GM12878 (cell line): ENCODE data around the gene MAPRE3. TPM values are rescaled to one million over a fixed set of nuclear protein-coding genes. Genes with fewer than 3 reads are reported as not detected.

Experiments used
- ATAC-seq: fragments of 200-7000 bp; cut with Tn5 transposase; 3 replicates; pipeline ENCODE4 v1.9.1; 2020; ENCODE audit warnings: mild to moderate bottlenecking, moderate library complexity
- BruUV-seq: library from RNA; stranded (reverse); fragments of 400-500 nt; replicated peaks from 2 replicates; lab custom pipeline; 2021; lab: Mats Ljungman, UMichigan
- CTCF ChIA-PET: fragments of 300-600 bp; sonication (Branson Sonifier 250); formaldehyde crosslinking; extraction: SDS; loops from one replicate; lab custom pipeline; 2021; ENCODE audit warnings: inconsistent platforms; lab: Yijun Ruan, JAX
- POLR2A ChIA-PET: fragments of 350-600 bp; formaldehyde crosslinking; extraction: SDS; loops from one replicate; lab custom pipeline; 2021; ENCODE audit warnings: inconsistent platforms; lab: Charles Lee
- RAD21 ChIA-PET: fragments of 300-600 bp; sonication (Branson Sonifier 250); formaldehyde crosslinking; loops from one replicate; lab custom pipeline; 2023; ENCODE audit warnings: antibody characterized with exemption; ENCODE audit not compliant: unreplicated experiment; lab: Charles Lee
- SMC1A ChIA-PET: fragments of 300-600 bp; sonication (Branson Sonifier 250); formaldehyde crosslinking; loops from one replicate; lab custom pipeline; 2023; ENCODE audit not compliant: unreplicated experiment, uncharacterized antibody; lab: Charles Lee
- DNase-seq: peaks from one replicate; pipeline ENCODE4 v3.0.0-alpha.2; 2011; ENCODE audit warnings: low read depth, low spot score
- FAIRE-seq: peaks from 3 replicates; lab custom pipeline; 2011; peaks lifted over from hg19 to GRCh38; lab: Jason Lieb, UNC
- H2AFZ ChIP-seq: 2 replicates; pipeline ENCODE4 v1.6.0; 2011; ENCODE audit warnings: low read depth, low read length, control low read depth; ENCODE audit not compliant: control insufficient read depth
- H3K27ac ChIP-seq: 2 replicates; pipeline ENCODE4 v1.5.1; 2011; ENCODE audit warnings: control low read depth; ENCODE audit not compliant: control insufficient read depth, insufficient read depth
- H3K27me3 ChIP-seq, 2 experiments: replicated peaks in 1 of 2; 2 replicates each; pipeline versions ENCODE4 v1.6.0 to v1.6.1; 2011; ENCODE audit warnings: low read length in 1 of 2; ENCODE audit not compliant: control insufficient read depth in 2 of 2, insufficient read depth in 2 of 2
- H3K36me3 ChIP-seq, 2 experiments: 2 replicates each; pipeline ENCODE4 v1.5.1; 2011; ENCODE audit warnings: low read length in 1 of 2; ENCODE audit not compliant: control insufficient read depth in 2 of 2, insufficient read depth in 2 of 2
- H3K4me1 ChIP-seq: 2 replicates; pipeline ENCODE4 v1.6.1; 2011; ENCODE audit warnings: mild to moderate bottlenecking, low read length, moderate library complexity, mixed read lengths; ENCODE audit not compliant: control insufficient read depth, insufficient read depth
- H3K4me2 ChIP-seq: 2 replicates; pipeline ENCODE4 v1.6.0; 2011; ENCODE audit warnings: control low read depth; ENCODE audit not compliant: control insufficient read depth, insufficient read depth
- H3K4me3 ChIP-seq: fragments of 200-600 bp; sonication (generic); 2 replicates; pipeline ENCODE4 v1.5.1; 2016
- H3K79me2 ChIP-seq: 2 replicates; pipeline ENCODE4 v1.6.0; 2011; ENCODE audit warnings: low read length; ENCODE audit not compliant: control insufficient read depth, insufficient read depth
- H3K9ac ChIP-seq: 2 replicates; pipeline ENCODE4 v1.8.0; 2011; ENCODE audit warnings: low read length, control low read depth, mixed read lengths; ENCODE audit not compliant: control insufficient read depth, insufficient read depth
- H3K9me3 ChIP-seq: replicated peaks from 3 replicates; pipeline ENCODE4 v1.5.1; 2011; ENCODE audit warnings: mild to moderate bottlenecking, low read length; ENCODE audit not compliant: control insufficient read depth, insufficient read depth
- H4K20me1 ChIP-seq: 2 replicates; pipeline ENCODE4 v1.6.0; 2011; ENCODE audit not compliant: control insufficient read depth, insufficient read depth
- BHLHE40 ChIP-seq, 2 experiments: fragments of 450-650 bp in 1 of 2; IDR thresholded peaks; 2 replicates each; pipeline ENCODE4 v1.6.1; 2011 to 2017; ENCODE audit warnings: low read depth in 2 of 2, borderline replicate concordance in 1 of 2, improper control_type of control experiment in 1 of 2, low read length in 1 of 2, mild to moderate bottlenecking in 1 of 2
- IRF4 ChIP-seq: IDR thresholded peaks from 2 replicates; pipeline ENCODE4 v1.6.1; 2011; ENCODE audit warnings: low read depth, low read length
- JUND ChIP-seq: IDR thresholded peaks from 2 replicates; pipeline ENCODE4 v1.6.1; 2012; ENCODE audit warnings: low read depth, mild to moderate bottlenecking, low read length, improper control_type of control experiment, moderate library complexity
- NR2C2 ChIP-seq: IDR thresholded peaks from 2 replicates; pipeline ENCODE4 v1.6.1; 2011; ENCODE audit warnings: borderline replicate concordance, low read depth; ENCODE audit not compliant: control insufficient read depth, insufficient read length
- POLR2A ChIP-seq: IDR thresholded peaks from 2 replicates; pipeline ENCODE4 v1.6.1; 2011; ENCODE audit warnings: low read depth, mild to moderate bottlenecking, low read length
- RAD51 ChIP-seq: fragments of 450-650 bp; IDR thresholded peaks from 2 replicates; pipeline ENCODE4 v1.6.1; 2016; ENCODE audit warnings: moderate library complexity, mild to moderate bottlenecking, inconsistent platforms
- SIX5 ChIP-seq: IDR thresholded peaks from 2 replicates; pipeline ENCODE4 v1.6.1; 2011; ENCODE audit warnings: mild to moderate bottlenecking, low read depth, low read length, moderate library complexity; ENCODE audit not compliant: severe bottlenecking
- SMAD1 ChIP-seq: fragments of 450-650 bp; IDR thresholded peaks from 2 replicates; pipeline ENCODE4 v1.6.1; 2018; ENCODE audit warnings: mild to moderate bottlenecking, low read depth; ENCODE audit not compliant: partially characterized antibody
- SPI1 ChIP-seq: IDR thresholded peaks from 2 replicates; pipeline ENCODE4 v1.6.1; 2011; ENCODE audit warnings: low read depth, mild to moderate bottlenecking, low read length, moderate library complexity, borderline replicate concordance; ENCODE audit not compliant: insufficient read depth
- ZSCAN29 ChIP-seq: fragments of 450-650 bp; IDR thresholded peaks from 2 replicates; pipeline ENCODE4 v1.6.1; 2017; ENCODE audit warnings: mild to moderate bottlenecking, moderate library complexity
- WGBS: methylation state at CpG from one replicate; pipeline ENCODE4 v1.1.6; 2016; ENCODE audit warnings: low lambda C conversion rate; ENCODE audit not compliant: insufficient replicate concordance, insufficient coverage; ENCODE audit errors: missing lambda C conversion rate; 5-methylcytosine and 5-hydroxymethylcytosine counted together
- in situ Hi-C: fragments of 300-500 bp; cut with MboI; formaldehyde crosslinking; loops from 9 replicates; pipeline ENCODE4 v1.14.3; 2018; ENCODE audit warnings: mixed read lengths
- intact Hi-C: fragments of 100-400 bp; cut with micrococcal nuclease; formaldehyde crosslinking; loops from one replicate; pipeline ENCODE4 v1.14.2; 2022; ENCODE audit not compliant: unreplicated experiment
- polyA plus RNA-seq, 11 experiments: library from polyadenylated mRNA; depleted of rRNA in 4 of 11; unstranded in 6 of 11; stranded (reverse) in 5 of 11; fragments of >200 nt; fragmentation: Nextera tagmentation in 4 of 11; fragmentation: Illumina TruSeq in 1 of 11; extraction: Ambion mirVana in 4 of 11; extraction: Trizol in 1 of 11; gene quantifications; 1 replicate in 1 of 11; 2 replicates in 10 of 11; pipeline versions ENCODE4 v1.2.1 to v1.2.3, GENCODE V29; 2011 to 2016; ENCODE audit warnings: inconsistent platforms in 2 of 11, missing spikeins in 2 of 11, low read depth in 1 of 11
- total RNA-seq, 4 experiments: library from RNA; depleted of rRNA in 3 of 4; stranded (reverse); fragments of >200 nt in 3 of 4; fragmentation: Illumina TruSeq in 1 of 4; extraction: Trizol in 1 of 4; gene quantifications; 2 replicates each; pipeline versions ENCODE4 v1.2.1 to v1.2.3, GENCODE V29; 2013 to 2021
- TF ChIP-seq, protein P1 (sequence below): IDR thresholded peaks from 2 replicates; pipeline ENCODE4 v1.6.1; 2012; ENCODE audit warnings: low read depth, low read length, improper control_type of control experiment

Gene MAPRE3
- total and polyA plus RNA-seq, 10 of the 15 experiments (the other 5 are each of a cell fraction or from before 2014, with no cell fraction given), result 0.03 to 1.3 (median 0.73) TPM; not detected in 1

DNA sequence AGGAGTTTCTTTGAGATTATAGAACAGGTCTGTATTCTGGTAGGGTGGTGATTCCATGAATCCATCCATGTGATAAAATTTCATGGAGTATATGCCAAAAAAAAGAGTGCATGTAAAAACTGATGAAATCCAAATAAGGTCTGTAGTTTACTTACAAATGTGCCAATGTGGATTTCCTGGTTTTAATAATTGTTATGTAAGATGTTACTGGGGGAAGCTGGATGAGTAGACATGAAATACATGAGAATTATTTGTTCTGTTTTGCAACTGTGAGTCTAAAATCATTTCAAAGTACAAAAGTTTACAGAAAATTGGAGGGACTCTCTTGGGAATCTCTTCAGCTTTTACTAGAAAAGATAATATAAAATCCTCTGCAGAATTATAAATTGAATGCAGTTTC is 38.6 kb downstream of the MAPRE3 start:
- Histone ChIP-seq H3K36me3 (no peaks in the 10 kb centered on the region), H3K9ac (no peak overlapping the region), H3K27me3 (no peaks in the 10 kb centered on the region), H3K4me2 (no peak overlapping the region), H3K4me1 (peaks cover 1% of the 10 kb centered on the region; the same call in 1 of the 2 replicates), H3K79me2 (no peaks in the 10 kb centered on the region)
- ChIA-PET RAD21 (no interaction called here), CTCF (interaction anchor here (0.6 to 2.5 kb wide), 3 partner anchors 8 to 241 kb away, joined by 4 to 8 read pairs (median 6); no protein-coding TSS in a partner anchor), SMC1A (interaction anchor here (0.5 to 1.2 kb wide), 2 partner anchors 47 to 274 kb away, joined by 3 to 4 read pairs; no protein-coding TSS in a partner anchor)
- DNase-seq, result no peak
- no peak for TF ChIP-seq SMAD1
- no peak for TF ChIP-seq POLR2A
- no peak for TF ChIP-seq SPI1
- TF ChIP-seq ZSCAN29, result no peak
- TF ChIP-seq, all 136 proteins: peak for 0
- intact Hi-C loops (no loop called here), in situ Hi-C loops (no loop called here)
- POLR2A ChIA-PET, result no interaction called here
- ATAC-seq (no peak), FAIRE-seq (no peak)
- Histone ChIP-seq H2AFZ (no peak overlapping the region), H3K4me3 (no peak overlapping the region), H3K27ac (no peak overlapping the region), H3K9me3 (no peaks in the 10 kb centered on the region), H4K20me1 (no peaks in the 10 kb centered on the region)
- no TSS peak for BruUV-seq

DNA sequence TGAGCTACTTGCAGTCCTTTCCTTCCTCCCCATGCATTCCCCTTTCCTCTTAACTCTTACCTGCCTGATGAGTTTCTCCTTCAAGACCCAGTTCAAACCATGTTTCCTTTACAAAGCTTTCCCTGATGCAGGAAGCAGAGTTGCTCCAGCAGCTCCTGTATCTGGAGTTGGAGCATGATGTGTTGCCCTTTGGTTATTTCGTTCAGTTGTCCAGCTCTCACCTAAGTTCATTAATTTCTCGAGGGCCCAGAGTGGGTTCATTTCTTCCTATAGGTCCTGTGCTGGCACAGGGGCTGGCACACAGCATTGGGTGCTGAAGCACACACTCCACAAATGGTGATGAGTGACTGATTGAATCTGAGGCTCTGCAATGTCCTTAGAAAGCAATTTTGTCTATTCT is 39.3 kb downstream of the MAPRE3 start:
- Histone ChIP-seq H4K20me1 (no peaks in the 10 kb centered on the region), H3K9me3 (no peaks in the 10 kb centered on the region), H3K9ac (no peak overlapping the region), H3K4me3 (no peak overlapping the region), H3K4me2 (no peak overlapping the region), H3K79me2 (no peaks in the 10 kb centered on the region), H3K4me1 (no peaks in the 10 kb centered on the region), H3K27ac (no peak overlapping the region), H2AFZ (no peak overlapping the region), H3K36me3 (no peaks in the 10 kb centered on the region), H3K27me3 (no peaks in the 10 kb centered on the region)
- intact Hi-C loops (loop anchor here (10.0 kb wide), 1 partner anchor 165 kb away; the partner anchor contains the start of gene DPYSL5), in situ Hi-C loops (no loop called here)
- DNase-seq, result no peak
- ChIA-PET SMC1A (interaction anchor here (1.2 kb wide), 1 partner anchor 48 kb away, joined by 4 read pairs; no protein-coding TSS in a partner anchor), POLR2A (no interaction called here), RAD21 (no interaction called here), CTCF (interaction anchor here (0.5 to 1.2 kb wide), 2 partner anchors 48 to 67 kb away, joined by 3 to 6 read pairs; no protein-coding TSS in a partner anchor)
- FAIRE-seq, result no peak
- TF ChIP-seq, protein P1, sequence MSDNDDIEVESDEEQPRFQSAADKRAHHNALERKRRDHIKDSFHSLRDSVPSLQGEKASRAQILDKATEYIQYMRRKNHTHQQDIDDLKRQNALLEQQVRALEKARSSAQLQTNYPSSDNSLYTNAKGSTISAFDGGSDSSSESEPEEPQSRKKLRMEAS, result no peak
- TF ChIP-seq IRF4, result no peak
- no peak for TF ChIP-seq SIX5
- no peak for TF ChIP-seq BHLHE40 (IDR thresholded peaks at IDR 0.05; ENCODE audit: borderline replicate concordance in 1 of 2, low read depth in 2 of 2, low read length in 1 of 2)
- no peak for TF ChIP-seq JUND
- no peak for TF ChIP-seq RAD51
- no peak for TF ChIP-seq NR2C2
- ATAC-seq, result no peak
- 0% methylated on average over 2 of the region's 2 CpGs for WGBS
- no TSS peak for BruUV-seq
